Vagina (tissue), 2 donors: ENCODE data around the gene SPEG.

Experiments used
- POLR2A ChIP-seq, 2 donors: fragments of 450-650 bp; IDR thresholded peaks; one replicate each; pipeline ENCODE4 v1.6.1; 2017; ENCODE audit warnings: antibody characterized with exemption in 2 of 2, mild to moderate bottlenecking in 2 of 2, moderate library complexity in 2 of 2
- TF ChIP-seq, protein P1 (sequence below), 3 experiments: fragments of 450-650 bp in 2 of 3; fragments of 200-600 bp in 1 of 3; sonication (generic) in 1 of 3; IDR thresholded peaks; one replicate each; pipeline ENCODE4 v1.5.1; 2017 to 2019; ENCODE audit warnings: antibody characterized with exemption in 3 of 3, mild to moderate bottlenecking in 2 of 3, moderate library complexity in 2 of 3

GRCh38 chr2:219464286-219465032 is 29.8 kb downstream of the SPEG start:
- TF ChIP-seq POLR2A (IDR thresholded peaks at IDR 0.05): no peak
- TF ChIP-seq, protein P1, sequence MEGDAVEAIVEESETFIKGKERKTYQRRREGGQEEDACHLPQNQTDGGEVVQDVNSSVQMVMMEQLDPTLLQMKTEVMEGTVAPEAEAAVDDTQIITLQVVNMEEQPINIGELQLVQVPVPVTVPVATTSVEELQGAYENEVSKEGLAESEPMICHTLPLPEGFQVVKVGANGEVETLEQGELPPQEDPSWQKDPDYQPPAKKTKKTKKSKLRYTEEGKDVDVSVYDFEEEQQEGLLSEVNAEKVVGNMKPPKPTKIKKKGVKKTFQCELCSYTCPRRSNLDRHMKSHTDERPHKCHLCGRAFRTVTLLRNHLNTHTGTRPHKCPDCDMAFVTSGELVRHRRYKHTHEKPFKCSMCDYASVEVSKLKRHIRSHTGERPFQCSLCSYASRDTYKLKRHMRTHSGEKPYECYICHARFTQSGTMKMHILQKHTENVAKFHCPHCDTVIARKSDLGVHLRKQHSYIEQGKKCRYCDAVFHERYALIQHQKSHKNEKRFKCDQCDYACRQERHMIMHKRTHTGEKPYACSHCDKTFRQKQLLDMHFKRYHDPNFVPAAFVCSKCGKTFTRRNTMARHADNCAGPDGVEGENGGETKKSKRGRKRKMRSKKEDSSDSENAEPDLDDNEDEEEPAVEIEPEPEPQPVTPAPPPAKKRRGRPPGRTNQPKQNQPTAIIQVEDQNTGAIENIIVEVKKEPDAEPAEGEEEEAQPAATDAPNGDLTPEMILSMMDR (IDR thresholded peaks at IDR 0.05): no peak
